ENCODE data around the gene CHST6. TPM values are rescaled to one million over a fixed set of nuclear protein-coding genes. Genes with fewer than 3 reads are reported as not detected.

CHST6 gene
- total and polyA plus RNA-seq, 2 of the 8 experiments (the other 6 are each of a cell fraction or from before 2014, with no cell fraction given), result 18.2 to 25.4 TPM

DNA sequence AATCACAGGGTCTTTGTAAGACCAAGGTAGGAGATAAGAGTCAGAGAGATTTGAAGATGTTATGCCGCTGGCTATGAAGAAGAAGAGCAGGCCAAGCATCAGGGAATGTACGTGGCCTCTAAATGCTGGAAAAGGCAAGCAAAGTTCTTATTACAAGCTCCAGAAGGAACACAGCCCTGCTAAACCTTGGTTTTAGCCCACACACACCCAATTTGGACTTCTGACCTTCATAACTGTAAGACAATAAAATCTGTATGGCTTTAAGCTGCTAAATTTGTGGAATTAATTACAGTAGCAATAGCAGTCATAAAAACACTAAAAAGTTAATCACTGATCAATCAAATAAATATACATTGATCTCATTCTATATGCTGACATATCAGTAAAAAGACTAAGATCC, 36.8 kb downstream of the CHST6 start (continued):
- TF ChIP-seq, protein P1, sequence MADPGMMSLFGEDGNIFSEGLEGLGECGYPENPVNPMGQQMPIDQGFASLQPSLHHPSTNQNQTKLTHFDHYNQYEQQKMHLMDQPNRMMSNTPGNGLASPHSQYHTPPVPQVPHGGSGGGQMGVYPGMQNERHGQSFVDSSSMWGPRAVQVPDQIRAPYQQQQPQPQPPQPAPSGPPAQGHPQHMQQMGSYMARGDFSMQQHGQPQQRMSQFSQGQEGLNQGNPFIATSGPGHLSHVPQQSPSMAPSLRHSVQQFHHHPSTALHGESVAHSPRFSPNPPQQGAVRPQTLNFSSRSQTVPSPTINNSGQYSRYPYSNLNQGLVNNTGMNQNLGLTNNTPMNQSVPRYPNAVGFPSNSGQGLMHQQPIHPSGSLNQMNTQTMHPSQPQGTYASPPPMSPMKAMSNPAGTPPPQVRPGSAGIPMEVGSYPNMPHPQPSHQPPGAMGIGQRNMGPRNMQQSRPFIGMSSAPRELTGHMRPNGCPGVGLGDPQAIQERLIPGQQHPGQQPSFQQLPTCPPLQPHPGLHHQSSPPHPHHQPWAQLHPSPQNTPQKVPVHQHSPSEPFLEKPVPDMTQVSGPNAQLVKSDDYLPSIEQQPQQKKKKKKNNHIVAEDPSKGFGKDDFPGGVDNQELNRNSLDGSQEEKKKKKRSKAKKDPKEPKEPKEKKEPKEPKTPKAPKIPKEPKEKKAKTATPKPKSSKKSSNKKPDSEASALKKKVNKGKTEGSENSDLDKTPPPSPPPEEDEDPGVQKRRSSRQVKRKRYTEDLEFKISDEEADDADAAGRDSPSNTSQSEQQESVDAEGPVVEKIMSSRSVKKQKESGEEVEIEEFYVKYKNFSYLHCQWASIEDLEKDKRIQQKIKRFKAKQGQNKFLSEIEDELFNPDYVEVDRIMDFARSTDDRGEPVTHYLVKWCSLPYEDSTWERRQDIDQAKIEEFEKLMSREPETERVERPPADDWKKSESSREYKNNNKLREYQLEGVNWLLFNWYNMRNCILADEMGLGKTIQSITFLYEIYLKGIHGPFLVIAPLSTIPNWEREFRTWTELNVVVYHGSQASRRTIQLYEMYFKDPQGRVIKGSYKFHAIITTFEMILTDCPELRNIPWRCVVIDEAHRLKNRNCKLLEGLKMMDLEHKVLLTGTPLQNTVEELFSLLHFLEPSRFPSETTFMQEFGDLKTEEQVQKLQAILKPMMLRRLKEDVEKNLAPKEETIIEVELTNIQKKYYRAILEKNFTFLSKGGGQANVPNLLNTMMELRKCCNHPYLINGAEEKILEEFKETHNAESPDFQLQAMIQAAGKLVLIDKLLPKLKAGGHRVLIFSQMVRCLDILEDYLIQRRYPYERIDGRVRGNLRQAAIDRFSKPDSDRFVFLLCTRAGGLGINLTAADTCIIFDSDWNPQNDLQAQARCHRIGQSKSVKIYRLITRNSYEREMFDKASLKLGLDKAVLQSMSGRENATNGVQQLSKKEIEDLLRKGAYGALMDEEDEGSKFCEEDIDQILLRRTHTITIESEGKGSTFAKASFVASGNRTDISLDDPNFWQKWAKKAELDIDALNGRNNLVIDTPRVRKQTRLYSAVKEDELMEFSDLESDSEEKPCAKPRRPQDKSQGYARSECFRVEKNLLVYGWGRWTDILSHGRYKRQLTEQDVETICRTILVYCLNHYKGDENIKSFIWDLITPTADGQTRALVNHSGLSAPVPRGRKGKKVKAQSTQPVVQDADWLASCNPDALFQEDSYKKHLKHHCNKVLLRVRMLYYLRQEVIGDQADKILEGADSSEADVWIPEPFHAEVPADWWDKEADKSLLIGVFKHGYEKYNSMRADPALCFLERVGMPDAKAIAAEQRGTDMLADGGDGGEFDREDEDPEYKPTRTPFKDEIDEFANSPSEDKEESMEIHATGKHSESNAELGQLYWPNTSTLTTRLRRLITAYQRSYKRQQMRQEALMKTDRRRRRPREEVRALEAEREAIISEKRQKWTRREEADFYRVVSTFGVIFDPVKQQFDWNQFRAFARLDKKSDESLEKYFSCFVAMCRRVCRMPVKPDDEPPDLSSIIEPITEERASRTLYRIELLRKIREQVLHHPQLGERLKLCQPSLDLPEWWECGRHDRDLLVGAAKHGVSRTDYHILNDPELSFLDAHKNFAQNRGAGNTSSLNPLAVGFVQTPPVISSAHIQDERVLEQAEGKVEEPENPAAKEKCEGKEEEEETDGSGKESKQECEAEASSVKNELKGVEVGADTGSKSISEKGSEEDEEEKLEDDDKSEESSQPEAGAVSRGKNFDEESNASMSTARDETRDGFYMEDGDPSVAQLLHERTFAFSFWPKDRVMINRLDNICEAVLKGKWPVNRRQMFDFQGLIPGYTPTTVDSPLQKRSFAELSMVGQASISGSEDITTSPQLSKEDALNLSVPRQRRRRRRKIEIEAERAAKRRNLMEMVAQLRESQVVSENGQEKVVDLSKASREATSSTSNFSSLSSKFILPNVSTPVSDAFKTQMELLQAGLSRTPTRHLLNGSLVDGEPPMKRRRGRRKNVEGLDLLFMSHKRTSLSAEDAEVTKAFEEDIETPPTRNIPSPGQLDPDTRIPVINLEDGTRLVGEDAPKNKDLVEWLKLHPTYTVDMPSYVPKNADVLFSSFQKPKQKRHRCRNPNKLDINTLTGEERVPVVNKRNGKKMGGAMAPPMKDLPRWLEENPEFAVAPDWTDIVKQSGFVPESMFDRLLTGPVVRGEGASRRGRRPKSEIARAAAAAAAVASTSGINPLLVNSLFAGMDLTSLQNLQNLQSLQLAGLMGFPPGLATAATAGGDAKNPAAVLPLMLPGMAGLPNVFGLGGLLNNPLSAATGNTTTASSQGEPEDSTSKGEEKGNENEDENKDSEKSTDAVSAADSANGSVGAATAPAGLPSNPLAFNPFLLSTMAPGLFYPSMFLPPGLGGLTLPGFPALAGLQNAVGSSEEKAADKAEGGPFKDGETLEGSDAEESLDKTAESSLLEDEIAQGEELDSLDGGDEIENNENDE (IDR thresholded peaks at IDR 0.05; ENCODE audit: insufficient replicate concordance, low read length), result no peak
- TF ChIP-seq POLR2A (IDR thresholded peaks at IDR 0.05; ENCODE audit: control extremely low read depth in 1 of 2, low read depth in 2 of 2, low read length in 2 of 2), result no peak
- no peak for TF ChIP-seq POLR2AphosphoS5 (IDR thresholded peaks at IDR 0.05; ENCODE audit: low read depth, low read length)
